Uterus (tissue), 4 donors: ENCODE measurements around the gene TXLNG. TPM values are rescaled to one million over a fixed set of nuclear protein-coding genes. Genes with fewer than 3 reads are reported as not detected.
A peak's percentile ranks its signal among the peaks of the same experiment; 100 is the strongest.

Experiments used
- DNase-seq, 2 donors: peaks; one replicate each; pipeline ENCODE4 v3.0.0-alpha.2; 2019 to 2020
- H3K27ac ChIP-seq, 2 donors: fragments of 200-600 bp; sonication (generic); 1 replicate in 1 of 2; 2 replicates in 1 of 2; pipeline ENCODE4 v1.5.1; 2016 to 2018
- H3K27me3 ChIP-seq, 2 donors: fragments of 200-600 bp; sonication (generic); one replicate each; pipeline ENCODE4 v1.5.1; 2018 to 2019; ENCODE audit warnings: control low read depth in 1 of 2
- H3K36me3 ChIP-seq, 2 donors: fragments of 200-600 bp; sonication (generic); one replicate each; pipeline ENCODE4 v1.5.1; 2019; ENCODE audit warnings: control low read depth in 1 of 2
- H3K4me1 ChIP-seq, 2 donors: fragments of 200-600 bp; sonication (generic); one replicate each; pipeline ENCODE4 v1.5.1; 2018 to 2019; ENCODE audit warnings: control low read depth in 1 of 2
- H3K4me3 ChIP-seq, 2 donors: fragments of 200-600 bp; sonication (generic); 1 replicate in 1 of 2; 2 replicates in 1 of 2; pipeline ENCODE4 v1.5.1; 2018 to 2019; ENCODE audit warnings: mild to moderate bottlenecking in 1 of 2
- H3K9me3 ChIP-seq, 2 donors: fragments of 200-600 bp; sonication (generic); one replicate each; pipeline ENCODE4 v1.5.1; 2019; ENCODE audit warnings: control low read depth in 1 of 2
- POLR2A ChIP-seq, 2 donors: fragments of 450-650 bp; IDR thresholded peaks; one replicate each; pipeline ENCODE4 v1.6.1; 2016; ENCODE audit warnings: antibody characterized with exemption in 2 of 2, mild to moderate bottlenecking in 1 of 2, moderate library complexity in 1 of 2
- intact Hi-C: fragments of 100-400 bp; cut with DNase I; formaldehyde crosslinking; loops from one replicate; pipeline ENCODE4 v1.15.1; 2023; ENCODE audit warnings: low total_unique reads
- total RNA-seq, 4 donors: library from RNA; depleted of rRNA in 3 of 4; stranded (reverse); fragments of >200 nt in 3 of 4; gene quantifications; one replicate each; pipeline versions ENCODE4 v1.1.0 to v1.2.4, GENCODE V29; 2014 to 2023
- TF ChIP-seq, protein P1 (sequence below), 4 experiments: fragments of 200-600 bp in 2 of 4; fragments of 450-650 bp in 2 of 4; sonication (generic) in 2 of 4; IDR thresholded peaks; one replicate each; pipeline ENCODE4 v1.5.1; 2016 to 2019; ENCODE audit warnings: antibody characterized with exemption in 4 of 4, mild to moderate bottlenecking in 2 of 4, moderate library complexity in 1 of 4
- donor health status: DM: yes; HTN: yes; CAD: no.

The TXLNG gene
- total RNA-seq, 4 donors from 2014 or later, result 11.8 to 18.9 (median 13.1) TPM

DNA sequence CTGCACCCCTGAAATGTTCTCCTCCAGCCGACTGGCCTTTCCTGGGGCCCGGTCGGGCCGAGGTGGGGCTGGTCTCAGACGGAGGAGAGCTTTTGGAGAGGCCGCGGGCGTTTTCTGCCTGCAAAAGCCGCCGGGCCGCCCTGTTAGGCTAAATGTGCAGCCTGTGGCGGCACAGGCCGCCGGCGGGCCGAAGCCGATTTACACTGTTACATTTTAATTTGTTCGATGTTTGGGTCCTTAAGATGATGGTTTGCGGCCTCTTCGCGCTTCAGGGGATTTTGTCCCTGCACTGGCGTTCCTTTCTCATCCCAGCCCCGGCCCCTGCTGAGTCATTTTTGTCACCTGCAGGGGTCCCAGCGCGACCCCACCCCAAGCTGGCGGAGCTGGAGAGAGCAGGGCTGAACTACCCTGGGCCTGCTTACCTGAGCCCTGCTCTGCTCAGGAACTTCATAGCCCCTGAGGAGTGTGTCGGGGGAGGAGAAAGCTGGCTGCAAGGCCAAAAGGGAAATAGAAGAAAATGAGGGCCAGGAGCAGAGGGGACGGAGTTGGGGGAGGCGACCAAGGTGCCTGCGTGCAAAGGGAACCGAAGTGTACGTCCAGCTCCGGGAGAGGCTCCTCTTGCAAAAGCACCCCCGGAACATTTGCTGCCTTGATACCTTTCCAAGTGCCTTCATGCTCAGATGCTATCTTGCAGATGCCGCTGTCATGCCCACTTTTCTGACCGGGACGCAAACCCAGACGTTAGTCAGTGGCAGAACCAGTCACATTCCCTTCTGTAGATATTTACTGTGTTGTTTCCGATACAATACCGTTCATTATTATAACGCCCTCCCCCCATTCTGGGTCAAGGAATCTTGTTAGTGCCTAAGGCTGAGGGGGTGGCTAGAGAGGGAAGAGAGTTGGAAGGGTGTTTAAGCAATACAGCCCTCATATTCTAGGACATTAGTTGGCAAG, 84.9 kb downstream of the TXLNG start:
- TF ChIP-seq, protein P1, sequence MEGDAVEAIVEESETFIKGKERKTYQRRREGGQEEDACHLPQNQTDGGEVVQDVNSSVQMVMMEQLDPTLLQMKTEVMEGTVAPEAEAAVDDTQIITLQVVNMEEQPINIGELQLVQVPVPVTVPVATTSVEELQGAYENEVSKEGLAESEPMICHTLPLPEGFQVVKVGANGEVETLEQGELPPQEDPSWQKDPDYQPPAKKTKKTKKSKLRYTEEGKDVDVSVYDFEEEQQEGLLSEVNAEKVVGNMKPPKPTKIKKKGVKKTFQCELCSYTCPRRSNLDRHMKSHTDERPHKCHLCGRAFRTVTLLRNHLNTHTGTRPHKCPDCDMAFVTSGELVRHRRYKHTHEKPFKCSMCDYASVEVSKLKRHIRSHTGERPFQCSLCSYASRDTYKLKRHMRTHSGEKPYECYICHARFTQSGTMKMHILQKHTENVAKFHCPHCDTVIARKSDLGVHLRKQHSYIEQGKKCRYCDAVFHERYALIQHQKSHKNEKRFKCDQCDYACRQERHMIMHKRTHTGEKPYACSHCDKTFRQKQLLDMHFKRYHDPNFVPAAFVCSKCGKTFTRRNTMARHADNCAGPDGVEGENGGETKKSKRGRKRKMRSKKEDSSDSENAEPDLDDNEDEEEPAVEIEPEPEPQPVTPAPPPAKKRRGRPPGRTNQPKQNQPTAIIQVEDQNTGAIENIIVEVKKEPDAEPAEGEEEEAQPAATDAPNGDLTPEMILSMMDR (IDR thresholded peaks at IDR 0.05), result no peak
- TF ChIP-seq POLR2A (IDR thresholded peaks at IDR 0.05), result no peak
- DNase-seq, result peak; percentile 26 to 35
- intact Hi-C loops, result no loop called here

DNA sequence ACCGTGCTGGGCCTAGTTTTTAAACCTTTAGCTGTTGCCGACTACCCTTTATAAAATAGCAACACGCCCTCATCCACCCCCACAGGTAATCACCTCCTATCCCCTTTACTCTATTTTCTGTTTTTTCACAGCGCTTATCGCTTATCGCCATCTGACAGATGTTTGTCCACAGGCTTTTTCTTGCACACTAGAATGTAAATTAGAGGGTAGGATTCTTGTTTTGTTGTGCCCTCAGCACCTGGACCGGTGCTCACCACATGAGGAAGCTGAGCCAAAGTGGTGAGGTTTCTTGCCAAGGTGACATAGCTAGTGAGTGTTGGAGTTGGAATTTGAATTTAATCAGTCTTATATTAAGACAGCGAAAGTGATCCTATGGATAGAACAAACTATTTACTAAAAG, 86.8 kb downstream of the TXLNG start:
- TF ChIP-seq, protein P1 (IDR thresholded peaks at IDR 0.05), result no peak
- no peak for TF ChIP-seq POLR2A (IDR thresholded peaks at IDR 0.05)
- Histone ChIP-seq H3K4me3 (no peak overlapping the region), H3K36me3 (no peaks in the 10 kb centered on the region), H3K27me3 (peaks cover 0 to 4% of the 10 kb centered on the region in 2 donors), H3K9me3 (no peaks in the 10 kb centered on the region), H3K27ac (no peak overlapping the region), H3K4me1 (peaks cover 4 to 7% of the 10 kb centered on the region in 2 donors)
- DNase-seq, result no peak
- intact Hi-C loops, result no loop called here

More for the DNA sequence above, 84.9 kb downstream of the TXLNG start:
- peak overlapping the region; percentile 79 to 81 for H3K27ac ChIP-seq
- no peaks in the 10 kb centered on the region for H3K9me3 ChIP-seq
- peaks cover 0 to 4% of the 10 kb centered on the region in 2 donors for H3K27me3 ChIP-seq
- no peaks in the 10 kb centered on the region for H3K36me3 ChIP-seq
- peaks cover 4 to 7% of the 10 kb centered on the region in 2 donors for H3K4me1 ChIP-seq
- peak overlapping the region; percentile 40 to 53 for H3K4me3 ChIP-seq

DNA sequence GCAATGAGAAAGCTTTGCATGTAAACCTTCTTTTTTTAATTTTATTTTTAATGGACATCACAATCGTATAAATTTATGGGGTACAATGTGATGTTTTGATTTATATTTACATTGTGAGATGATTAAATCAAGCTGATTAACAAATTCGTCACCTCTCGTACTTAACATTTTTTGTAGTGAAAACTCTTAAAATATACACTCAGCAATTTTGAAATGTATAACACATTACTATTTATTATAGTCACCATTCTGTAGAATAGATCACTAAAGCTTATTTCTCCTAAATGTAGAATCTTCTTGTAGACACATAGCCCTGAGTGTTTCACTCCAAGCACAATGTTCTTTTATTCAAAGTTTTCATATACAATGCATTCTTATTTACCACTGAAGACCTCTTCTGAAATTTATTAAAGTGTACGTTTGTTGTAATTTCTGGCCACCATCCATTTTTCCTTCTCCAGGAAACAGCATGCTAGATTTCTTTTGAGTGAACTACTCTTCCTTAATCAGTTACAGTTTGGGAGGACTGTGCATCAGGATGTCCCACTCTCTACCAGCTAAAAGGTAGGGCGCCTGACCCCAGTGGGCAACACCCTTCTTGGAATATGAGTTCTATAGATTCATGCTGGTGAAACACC, 88.3 kb downstream of the TXLNG start:
- peaks cover 0 to 7% of the 10 kb centered on the region in 2 donors for H3K4me1 ChIP-seq
- TF ChIP-seq POLR2A (IDR thresholded peaks at IDR 0.05), result no peak
- TF ChIP-seq, protein P1 (IDR thresholded peaks at IDR 0.05), result no peak
- intact Hi-C loops, result no loop called here
- peaks cover 0 to 4% of the 10 kb centered on the region in 2 donors for H3K27me3 ChIP-seq
- H3K9me3 ChIP-seq, result no peaks in the 10 kb centered on the region
- H3K36me3 ChIP-seq, result no peaks in the 10 kb centered on the region
- H3K4me3 ChIP-seq, result no peak overlapping the region
- DNase-seq, result no peak
- no peak overlapping the region for H3K27ac ChIP-seq

DNA sequence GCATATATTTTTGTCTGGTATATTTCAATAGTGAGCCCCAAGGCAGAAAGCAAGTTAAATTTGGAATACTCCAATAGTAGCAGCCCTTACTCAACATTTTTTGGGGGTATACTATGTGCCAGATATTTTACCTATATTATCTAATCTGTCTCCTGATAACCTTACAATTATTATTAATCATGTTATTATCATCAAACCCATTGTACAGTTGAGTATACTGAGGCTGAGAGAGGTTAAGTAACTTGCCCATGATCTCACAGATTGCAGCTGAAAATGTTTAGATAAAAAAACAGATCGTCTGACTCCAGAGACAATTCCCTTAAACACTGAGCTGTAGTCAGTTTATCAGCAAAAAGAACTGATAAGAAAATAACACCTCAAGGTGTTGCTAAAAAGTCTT, 90.4 kb downstream of the TXLNG start:
- Histone ChIP-seq H3K4me3 (no peak overlapping the region), H3K4me1 (no peaks in the 10 kb centered on the region), H3K27me3 (peaks cover 0 to 4% of the 10 kb centered on the region in 2 donors), H3K36me3 (no peaks in the 10 kb centered on the region), H3K9me3 (no peaks in the 10 kb centered on the region), H3K27ac (no peak overlapping the region)
- no peak for DNase-seq
- intact Hi-C loops, result no loop called here
- TF ChIP-seq, protein P1 (IDR thresholded peaks at IDR 0.05), result no peak
- TF ChIP-seq POLR2A (IDR thresholded peaks at IDR 0.05), result no peak

DNA sequence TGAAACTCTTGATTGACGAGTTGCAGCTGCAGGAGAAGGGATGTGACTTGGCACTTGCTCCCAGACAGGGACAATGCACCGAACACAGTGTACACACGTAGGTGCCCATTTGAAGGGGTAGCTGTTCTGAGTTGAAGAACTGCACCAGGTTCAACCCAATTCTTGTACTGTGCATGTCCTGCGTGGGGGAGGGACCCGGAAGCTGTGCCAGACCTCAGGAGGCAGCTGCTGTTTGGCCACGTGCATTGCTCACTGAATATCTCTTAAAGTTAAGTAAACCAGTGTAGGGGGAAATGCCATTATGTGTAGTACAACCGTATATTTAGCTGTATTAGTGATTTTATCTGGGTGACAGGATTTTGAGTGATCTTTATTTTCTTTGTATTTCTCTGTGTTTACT, 95.9 kb downstream of the TXLNG start:
- intact Hi-C loops, result no loop called here
- TF ChIP-seq, protein P1 (IDR thresholded peaks at IDR 0.05), result no peak
- no peak for TF ChIP-seq POLR2A (IDR thresholded peaks at IDR 0.05)
- no peaks in the 10 kb centered on the region for H3K36me3 ChIP-seq
- H3K27me3 ChIP-seq, result no peaks in the 10 kb centered on the region
- peak overlapping the region; percentile 29 to 35 for H3K4me3 ChIP-seq
- H3K4me1 ChIP-seq, result no peaks in the 10 kb centered on the region
- H3K9me3 ChIP-seq, result no peaks in the 10 kb centered on the region
- peak overlapping the region; percentile 51 to 68 for H3K27ac ChIP-seq
- peak; percentile 47 to 54 for DNase-seq
